ENCODE results near the gene RTL10. TPM values are rescaled to one million over a fixed set of nuclear protein-coding genes. Genes with fewer than 3 reads are reported as not detected.

Gene RTL10
- total RNA-seq, 1 experiment from 2014 or later: 26.7 TPM

- Histone ChIP-seq H3K36me3 (ENCODE audit: control insufficient read depth, insufficient read depth, low read length) (peaks cover 11% of the 10 kb centered on the region; the same call in 1 of the 2 replicates), H3K27me3 (ENCODE audit: control insufficient read depth, insufficient read depth, low read length) (no peaks in the 10 kb centered on the region), H3K4me3 (ENCODE audit: low read depth in 2 of 2, low read length in 2 of 2) (no peak overlapping the region), H3K4me1 (ENCODE audit: control insufficient read depth, insufficient read depth, low read length) (peaks cover 48% of the 10 kb centered on the region), H3K9me3 (ENCODE audit: control insufficient read depth, insufficient read depth, low read depth, low read length) (no peaks in the 10 kb centered on the region), H3K27ac (ENCODE audit: low read length) (peak overlapping the region; percentile 51)
- DNase-seq (ENCODE audit: low read depth, low spot score): no peak
- ATAC-seq: no peak
- TF ChIP-seq REST (IDR thresholded peaks at IDR 0.05; ENCODE audit: insufficient read depth in 1 of 2, low read depth in 2 of 2, low read length in 1 of 2): no peak
- no peak for TF ChIP-seq CTCF (IDR thresholded peaks at IDR 0.05)
- TF ChIP-seq SIN3A (IDR thresholded peaks at IDR 0.05; ENCODE audit: borderline replicate concordance, insufficient read depth, low read depth, low read length): no peak
- no peak for TF ChIP-seq TCF7L2 (IDR thresholded peaks at IDR 0.05; ENCODE audit: low read depth, low read length)
- 0 out of 2 replicates have a peak, but pooled peaks have one; percentile 21 for TF ChIP-seq POLR2AphosphoS5 (IDR thresholded peaks at IDR 0.05; ENCODE audit: low read depth, low read length)
- intact Hi-C loops (cut with micrococcal nuclease; ENCODE audit: unreplicated experiment): no loop called here
- in situ Hi-C loops (cut with HindIII; ENCODE audit: low pct_unique_long_range_greater_than_20kb, low sequenced_read_pairs): no loop called here
- ChIA-PET CTCF (no interaction called here), POLR2A (interaction anchor here (1.1 kb wide), 1 partner anchor 15 kb away, joined by 3 read pairs; no protein-coding TSS in a partner anchor)
- BruUV-seq (replicated peaks): no TSS peak
These were observed 4.6 kb downstream of the RTL10 start for GRCh38 chr22:19849835-19850762.

- DNase-seq (ENCODE audit: low read depth, low spot score) (no peak), ATAC-seq (peak; percentile 40)
- H3K4me3 ChIP-seq (ENCODE audit: low read depth in 2 of 2, low read length in 2 of 2): no peak overlapping the region
- BruUV-seq (replicated peaks): no TSS peak
- TF ChIP-seq SIN3A (IDR thresholded peaks at IDR 0.05; ENCODE audit: borderline replicate concordance, insufficient read depth, low read depth, low read length) (0 out of 2 replicates have a peak, but pooled peaks have one; percentile 49), POLR2AphosphoS5 (IDR thresholded peaks at IDR 0.05; ENCODE audit: low read depth, low read length) (peak; percentile 64), REST (IDR thresholded peaks at IDR 0.05; ENCODE audit: insufficient read depth in 1 of 2, low read depth in 2 of 2, low read length in 1 of 2) (no peak), CTCF (IDR thresholded peaks at IDR 0.05) (no peak), TCF7L2 (IDR thresholded peaks at IDR 0.05; ENCODE audit: low read depth, low read length) (no peak)
- peaks cover 64% of the 10 kb centered on the region for H3K4me1 ChIP-seq (ENCODE audit: control insufficient read depth, insufficient read depth, low read length)
- H3K27ac ChIP-seq (ENCODE audit: low read length): peak overlapping the region; percentile 39
- no peaks in the 10 kb centered on the region for H3K27me3 ChIP-seq (ENCODE audit: control insufficient read depth, insufficient read depth, low read length)
- ChIA-PET POLR2A (no interaction called here), CTCF (interaction anchor here (0.7 kb wide), 1 partner anchor 37 kb away, joined by 3 read pairs; no protein-coding TSS in a partner anchor)
- in situ Hi-C loops (cut with HindIII; ENCODE audit: low pct_unique_long_range_greater_than_20kb, low sequenced_read_pairs): no loop called here
- intact Hi-C loops (cut with micrococcal nuclease; ENCODE audit: unreplicated experiment): no loop called here
- no peaks in the 10 kb centered on the region for H3K9me3 ChIP-seq (ENCODE audit: control insufficient read depth, insufficient read depth, low read depth, low read length)
- H3K36me3 ChIP-seq (ENCODE audit: control insufficient read depth, insufficient read depth, low read length): peaks cover 2% of the 10 kb centered on the region; the same call in 1 of the 2 replicates
These were observed 6.1 kb downstream of the RTL10 start for GRCh38 chr22:19848298-19849224.
